ENCODE results near the gene RBBP8NL.

DNA sequence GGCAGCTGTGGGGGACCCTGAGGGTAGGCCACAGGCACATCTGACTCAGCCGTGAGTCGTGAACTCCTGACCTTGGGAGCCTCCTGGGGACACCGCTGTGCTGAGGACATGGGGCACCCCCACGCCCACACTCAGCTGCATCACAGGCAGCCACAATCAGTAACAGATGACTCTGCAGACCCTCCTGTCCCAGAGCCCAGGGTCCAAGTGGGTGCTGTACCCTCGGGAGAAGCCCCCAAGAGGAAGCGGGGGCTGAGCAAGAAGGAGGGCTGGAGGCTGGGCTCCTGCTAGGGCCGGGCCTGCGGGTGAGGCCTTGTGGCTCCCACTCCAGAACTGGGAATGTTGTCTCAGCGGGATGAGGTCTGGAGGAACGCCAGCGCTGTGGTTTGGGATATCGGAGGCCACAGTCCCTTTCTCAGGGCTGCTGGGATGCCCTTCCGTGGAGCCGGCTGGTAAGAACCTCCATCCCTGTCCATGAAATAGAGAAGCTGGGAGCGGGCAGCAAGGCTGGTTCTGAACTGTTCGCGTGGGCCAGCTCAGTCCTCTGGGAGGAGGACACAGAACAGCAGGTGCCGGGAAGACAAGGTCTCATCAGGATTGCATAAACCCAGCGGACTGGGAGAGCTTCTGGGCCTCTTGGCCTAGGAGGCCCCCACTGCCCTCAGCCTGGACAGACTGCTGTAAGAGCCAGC is 57.1 kb downstream of the RBBP8NL start:
- TF ChIP-seq CTCF (IDR thresholded peaks at IDR 0.05; ENCODE audit: low read length) = no peak
- TF ChIP-seq EZH2 (IDR thresholded peaks at IDR 0.05; ENCODE audit: borderline replicate concordance, low read length) = no peak

Measured in OCI-LY1 (cell line).